K562 treated with DMSO at 1 percent for 24 hours (cell line): Measurements from ENCODE around the gene DNAJB9. TPM values are rescaled to one million over a fixed set of nuclear protein-coding genes. Genes with fewer than 3 reads are reported as not detected.

Experiments used
- total RNA-seq: library from RNA; unstranded; fragments of 300-600 nt; gene quantifications from 2 replicates; pipeline ENCODE4 v1.2.3, GENCODE V29; 2022; ENCODE audit warnings: low read depth; ENCODE audit not compliant: insufficient read depth

The DNAJB9 gene
- 22.2 and 25.5 TPM in 2 replicates for total RNA-seq

GRCh38 chr7:108569381-108570145, at the start of gene DNAJB9, which contains the start of gene THAP5:
TSS of gene DNAJB9 (plus strand) at chr7:108569874. CDS start at chr7:108571727, 1,853 bp downstream.
TSS of gene THAP5 (minus strand) at chr7:108569706. CDS start at chr7:108569569, 137 bp downstream.

GRCh38 chr7:108525985-108526767, 43.5 kb upstream of the DNAJB9 start, which contains the start of gene PNPLA8:
TSS of gene PNPLA8 (minus strand) at chr7:108526135. CDS start at chr7:108515491, 10,644 bp downstream.

Other genes with a start within 250 kb of the DNAJB9 start
- gene NRCAM, start 113.4 kb upstream of the DNAJB9 start, total RNA-seq: 0.38 and 0.69 TPM in 2 replicates
- gene PNPLA8, start 43.7 kb upstream of the DNAJB9 start, total RNA-seq: 21.4 and 25.3 TPM in 2 replicates
- gene THAP5, start 168 bp upstream of the DNAJB9 start, total RNA-seq: 13.0 and 18.8 TPM in 2 replicates